ENCODE measurements around the gene DCAF12L2.

DNA sequence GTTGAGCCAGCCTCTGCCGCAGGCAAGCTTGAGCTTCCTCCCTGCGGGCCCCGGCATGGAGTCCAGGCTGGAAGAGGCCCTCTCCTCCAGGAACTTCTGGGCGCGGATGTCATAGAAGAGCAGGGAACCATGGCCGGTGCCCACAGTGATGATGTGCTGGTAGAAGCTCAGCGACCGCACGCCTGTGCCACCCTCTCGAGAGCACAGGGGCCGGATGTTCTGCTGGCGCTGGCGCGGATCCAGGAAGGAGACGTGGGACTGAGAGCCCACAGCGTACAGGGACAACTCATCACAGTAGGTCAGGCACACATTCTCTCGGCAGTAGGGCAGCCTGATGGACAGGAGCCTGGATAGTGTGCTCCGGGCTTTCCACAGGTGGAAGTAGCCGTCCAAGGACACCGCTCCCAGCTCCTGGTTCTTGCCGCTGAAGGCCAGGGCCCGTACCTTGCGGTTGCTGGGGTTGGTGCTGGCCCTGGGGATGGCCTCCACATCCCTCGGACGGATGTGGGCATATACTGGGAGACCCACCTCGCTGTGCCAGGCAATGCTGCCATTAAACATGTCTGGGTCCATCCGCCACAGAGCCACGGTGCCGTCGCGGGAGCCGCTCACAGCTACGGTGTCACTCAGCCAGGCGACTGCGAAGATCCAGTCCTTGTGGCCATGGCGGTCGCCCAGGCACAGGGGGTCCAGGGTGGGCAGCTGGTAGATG, 1.2 kb downstream of the DCAF12L2 start:
- TF ChIP-seq REST (IDR thresholded peaks at IDR 0.05; ENCODE audit: low read depth) (no peak), CREB1 (IDR thresholded peaks at IDR 0.05; ENCODE audit: low read depth) (no peak), TCF12 (IDR thresholded peaks at IDR 0.05; ENCODE audit: low read depth) (no peak), FOXM1 (IDR thresholded peaks at IDR 0.05; ENCODE audit: borderline replicate concordance, low read depth) (no peak), TAF1 (IDR thresholded peaks at IDR 0.05; ENCODE audit: low read depth) (no peak), MAX (IDR thresholded peaks at IDR 0.05) (no peak), RAD21 (IDR thresholded peaks at IDR 0.05; ENCODE audit: low read depth) (no peak), TEAD4 (IDR thresholded peaks at IDR 0.05) (no peak), EP300 (IDR thresholded peaks at IDR 0.05; ENCODE audit: borderline replicate concordance) (no peak)
